ENCODE measurements around the gene PLCB2. TPM values are rescaled to one million over a fixed set of nuclear protein-coding genes. Genes with fewer than 3 reads are reported as not detected.
A peak's percentile ranks its signal among the peaks of the same experiment; 100 is the strongest.

PLCB2 gene
- not detected in 2 replicates for total RNA-seq

GRCh38 chr15:40307421-40308211, at the start of gene PLCB2:
Gene PLCB2, minus strand, starts transcription at chr15:40307935. Its CDS starts 263 bp downstream, at chr15:40307672.
- no peaks in the 10 kb centered on the region for H3K36me3 ChIP-seq (ENCODE audit: control insufficient read depth, insufficient read depth, low read length)
- no peak for FAIRE-seq
- H3K4me3 ChIP-seq (ENCODE audit: low read depth, low read length): no peak within 1 kb of the TSS
- peak; percentile 44 for TF ChIP-seq CTCF (IDR thresholded peaks at IDR 0.05; ENCODE audit: insufficient read depth, low read length, severe bottlenecking)
- no peak for DNase-seq (ENCODE audit: low read depth)
- H3K27me3 ChIP-seq (ENCODE audit: control insufficient read depth, insufficient read depth, low read length): peaks cover 16% of the 10 kb centered on the region

- Histone ChIP-seq H3K36me3 (ENCODE audit: control insufficient read depth, insufficient read depth, low read length) (no peaks in the 10 kb centered on the region), H3K4me3 (ENCODE audit: low read depth, low read length) (no peak overlapping the region), H3K27me3 (ENCODE audit: control insufficient read depth, insufficient read depth, low read length) (peaks cover 5% of the 10 kb centered on the region)
- FAIRE-seq (no peak), DNase-seq (ENCODE audit: low read depth) (no peak)
- no peak for TF ChIP-seq CTCF (IDR thresholded peaks at IDR 0.05; ENCODE audit: insufficient read depth, low read length, severe bottlenecking)
Observed at GRCh38 chr15:40357246-40357645, 49.5 kb upstream of the PLCB2 start.

GRCh38 chr15:40355976-40356585, 48.3 kb upstream of the PLCB2 start:
- DNase-seq (ENCODE audit: low read depth) (no peak), FAIRE-seq (no peak)
- no peak overlapping the region for H3K4me3 ChIP-seq (ENCODE audit: low read depth, low read length)
- peaks cover 5% of the 10 kb centered on the region for H3K27me3 ChIP-seq (ENCODE audit: control insufficient read depth, insufficient read depth, low read length)
- H3K36me3 ChIP-seq (ENCODE audit: control insufficient read depth, insufficient read depth, low read length): no peaks in the 10 kb centered on the region
- no peak for TF ChIP-seq CTCF (IDR thresholded peaks at IDR 0.05; ENCODE audit: insufficient read depth, low read length, severe bottlenecking)

GRCh38 chr15:40354408-40355171, 46.9 kb upstream of the PLCB2 start:
- TF ChIP-seq CTCF (IDR thresholded peaks at IDR 0.05; ENCODE audit: insufficient read depth, low read length, severe bottlenecking): peak; percentile 76

GRCh38 chr15:40353697-40354096, 46.0 kb upstream of the PLCB2 start:
- H3K27me3 ChIP-seq (ENCODE audit: control insufficient read depth, insufficient read depth, low read length): peaks cover 6% of the 10 kb centered on the region
- no peaks in the 10 kb centered on the region for H3K36me3 ChIP-seq (ENCODE audit: control insufficient read depth, insufficient read depth, low read length)
- no peak for DNase-seq (ENCODE audit: low read depth)
- no peak for TF ChIP-seq CTCF (IDR thresholded peaks at IDR 0.05; ENCODE audit: insufficient read depth, low read length, severe bottlenecking)
- FAIRE-seq: no peak
- no peak overlapping the region for H3K4me3 ChIP-seq (ENCODE audit: low read depth, low read length)

More at GRCh38 chr15:40354408-40355171, 46.9 kb upstream of the PLCB2 start:
- Histone ChIP-seq H3K4me3 (ENCODE audit: low read depth, low read length) (no peak overlapping the region), H3K27me3 (ENCODE audit: control insufficient read depth, insufficient read depth, low read length) (peaks cover 6% of the 10 kb centered on the region), H3K36me3 (ENCODE audit: control insufficient read depth, insufficient read depth, low read length) (no peaks in the 10 kb centered on the region)
- no peak for DNase-seq (ENCODE audit: low read depth)
- no peak for FAIRE-seq
